GM12878 (cell line): ENCODE measurements around the gene PDSS2. TPM values are rescaled to one million over a fixed set of nuclear protein-coding genes. Genes with fewer than 3 reads are reported as not detected.

Experiments used
- ATAC-seq: fragments of 200-7000 bp; cut with Tn5 transposase; 3 replicates; pipeline ENCODE4 v1.9.1; 2020; ENCODE audit warnings: mild to moderate bottlenecking, moderate library complexity
- BruUV-seq: library from RNA; stranded (reverse); fragments of 400-500 nt; replicated peaks from 2 replicates; lab custom pipeline; 2021; lab: Mats Ljungman, UMichigan
- CTCF ChIA-PET: fragments of 300-600 bp; sonication (Branson Sonifier 250); formaldehyde crosslinking; extraction: SDS; loops from one replicate; lab custom pipeline; 2021; ENCODE audit warnings: inconsistent platforms; lab: Yijun Ruan, JAX
- POLR2A ChIA-PET: fragments of 350-600 bp; formaldehyde crosslinking; extraction: SDS; loops from one replicate; lab custom pipeline; 2021; ENCODE audit warnings: inconsistent platforms; lab: Charles Lee
- RAD21 ChIA-PET: fragments of 300-600 bp; sonication (Branson Sonifier 250); formaldehyde crosslinking; loops from one replicate; lab custom pipeline; 2023; ENCODE audit warnings: antibody characterized with exemption; ENCODE audit not compliant: unreplicated experiment; lab: Charles Lee
- SMC1A ChIA-PET: fragments of 300-600 bp; sonication (Branson Sonifier 250); formaldehyde crosslinking; loops from one replicate; lab custom pipeline; 2023; ENCODE audit not compliant: unreplicated experiment, uncharacterized antibody; lab: Charles Lee
- DNase-seq: peaks from one replicate; pipeline ENCODE4 v3.0.0-alpha.2; 2011; ENCODE audit warnings: low read depth, low spot score
- FAIRE-seq: peaks from 3 replicates; lab custom pipeline; 2011; peaks lifted over from hg19 to GRCh38; lab: Jason Lieb, UNC
- H2AFZ ChIP-seq: 2 replicates; pipeline ENCODE4 v1.6.0; 2011; ENCODE audit warnings: low read depth, low read length, control low read depth; ENCODE audit not compliant: control insufficient read depth
- H3K27ac ChIP-seq: 2 replicates; pipeline ENCODE4 v1.5.1; 2011; ENCODE audit warnings: control low read depth; ENCODE audit not compliant: control insufficient read depth, insufficient read depth
- H3K27me3 ChIP-seq, 2 experiments: replicated peaks in 1 of 2; 2 replicates each; pipeline versions ENCODE4 v1.6.0 to v1.6.1; 2011; ENCODE audit warnings: low read length in 1 of 2; ENCODE audit not compliant: control insufficient read depth in 2 of 2, insufficient read depth in 2 of 2
- H3K36me3 ChIP-seq, 2 experiments: 2 replicates each; pipeline ENCODE4 v1.5.1; 2011; ENCODE audit warnings: low read length in 1 of 2; ENCODE audit not compliant: control insufficient read depth in 2 of 2, insufficient read depth in 2 of 2
- H3K4me1 ChIP-seq: 2 replicates; pipeline ENCODE4 v1.6.1; 2011; ENCODE audit warnings: mild to moderate bottlenecking, low read length, moderate library complexity, mixed read lengths; ENCODE audit not compliant: control insufficient read depth, insufficient read depth
- H3K4me2 ChIP-seq: 2 replicates; pipeline ENCODE4 v1.6.0; 2011; ENCODE audit warnings: control low read depth; ENCODE audit not compliant: control insufficient read depth, insufficient read depth
- H3K4me3 ChIP-seq: fragments of 200-600 bp; sonication (generic); 2 replicates; pipeline ENCODE4 v1.5.1; 2016
- H3K79me2 ChIP-seq: 2 replicates; pipeline ENCODE4 v1.6.0; 2011; ENCODE audit warnings: low read length; ENCODE audit not compliant: control insufficient read depth, insufficient read depth
- H3K9ac ChIP-seq: 2 replicates; pipeline ENCODE4 v1.8.0; 2011; ENCODE audit warnings: low read length, control low read depth, mixed read lengths; ENCODE audit not compliant: control insufficient read depth, insufficient read depth
- H3K9me3 ChIP-seq: replicated peaks from 3 replicates; pipeline ENCODE4 v1.5.1; 2011; ENCODE audit warnings: mild to moderate bottlenecking, low read length; ENCODE audit not compliant: control insufficient read depth, insufficient read depth
- H4K20me1 ChIP-seq: 2 replicates; pipeline ENCODE4 v1.6.0; 2011; ENCODE audit not compliant: control insufficient read depth, insufficient read depth
- CBX3 ChIP-seq: fragments of 200-600 bp; sonication (generic); IDR thresholded peaks from 2 replicates; pipeline ENCODE4 v1.6.1; 2016; ENCODE audit warnings: low read depth, borderline replicate concordance
- CEBPB ChIP-seq, 2 experiments: fragments of 150-350 bp in 1 of 2; IDR thresholded peaks; 2 replicates each; pipeline ENCODE4 v1.6.1; 2012 to 2014; ENCODE audit warnings: low read depth in 2 of 2, low read length in 2 of 2, borderline replicate concordance in 1 of 2, inconsistent platforms in 1 of 2
- EZH2 ChIP-seq: IDR thresholded peaks from 2 replicates; pipeline ENCODE4 v1.6.1; 2012; ENCODE audit warnings: low read depth, mild to moderate bottlenecking, control low read depth, inconsistent platforms, low read length, borderline replicate concordance; ENCODE audit not compliant: control insufficient read depth
- HDAC2 ChIP-seq: fragments of 200-600 bp; sonication (generic); IDR thresholded peaks from 2 replicates; pipeline ENCODE4 v1.6.1; 2017
- IRF3 ChIP-seq: fragments of 450-650 bp; IDR thresholded peaks from 2 replicates; pipeline ENCODE4 v1.6.1; 2014; ENCODE audit warnings: mild to moderate bottlenecking
- KLF5 ChIP-seq: fragments of 450-650 bp; IDR thresholded peaks from 2 replicates; pipeline ENCODE4 v1.6.1; 2014; ENCODE audit warnings: mild to moderate bottlenecking; ENCODE audit not compliant: partially characterized antibody
- NFYA ChIP-seq: IDR thresholded peaks from 2 replicates; pipeline ENCODE4 v1.6.1; 2011; ENCODE audit warnings: low read depth, mild to moderate bottlenecking, low read length, improper control_type of control experiment, borderline replicate concordance
- NR2C1 ChIP-seq: fragments of 450-650 bp; IDR thresholded peaks from 2 replicates; pipeline ENCODE4 v1.6.1; 2017; ENCODE audit warnings: antibody characterized with exemption, mild to moderate bottlenecking, moderate library complexity
- PAX8 ChIP-seq: fragments of 450-650 bp; IDR thresholded peaks from 2 replicates; pipeline ENCODE4 v1.6.1; 2017; ENCODE audit warnings: mild to moderate bottlenecking, moderate library complexity
- SMAD1 ChIP-seq: fragments of 450-650 bp; IDR thresholded peaks from 2 replicates; pipeline ENCODE4 v1.6.1; 2018; ENCODE audit warnings: mild to moderate bottlenecking, low read depth; ENCODE audit not compliant: partially characterized antibody
- SPI1 ChIP-seq: IDR thresholded peaks from 2 replicates; pipeline ENCODE4 v1.6.1; 2011; ENCODE audit warnings: low read depth, mild to moderate bottlenecking, low read length, moderate library complexity, borderline replicate concordance; ENCODE audit not compliant: insufficient read depth
- SREBF2 ChIP-seq: IDR thresholded peaks from 2 replicates; pipeline ENCODE4 v1.6.1; 2012; ENCODE audit warnings: mild to moderate bottlenecking, low read length
- YY1 ChIP-seq: IDR thresholded peaks from 2 replicates; pipeline ENCODE4 v1.6.1; 2011; ENCODE audit warnings: low read depth, mild to moderate bottlenecking, low read length
- ZBTB40 ChIP-seq: fragments of 450-650 bp; IDR thresholded peaks from 2 replicates; pipeline ENCODE4 v1.6.1; 2016; ENCODE audit warnings: mild to moderate bottlenecking, moderate library complexity, borderline replicate concordance
- in situ Hi-C: fragments of 300-500 bp; cut with MboI; formaldehyde crosslinking; loops from 9 replicates; pipeline ENCODE4 v1.14.3; 2018; ENCODE audit warnings: mixed read lengths
- intact Hi-C: fragments of 100-400 bp; cut with micrococcal nuclease; formaldehyde crosslinking; loops from one replicate; pipeline ENCODE4 v1.14.2; 2022; ENCODE audit not compliant: unreplicated experiment
- polyA plus RNA-seq, 11 experiments: library from polyadenylated mRNA; depleted of rRNA in 4 of 11; unstranded in 6 of 11; stranded (reverse) in 5 of 11; fragments of >200 nt; fragmentation: Nextera tagmentation in 4 of 11; fragmentation: Illumina TruSeq in 1 of 11; extraction: Ambion mirVana in 4 of 11; extraction: Trizol in 1 of 11; gene quantifications; 1 replicate in 1 of 11; 2 replicates in 10 of 11; pipeline versions ENCODE4 v1.2.1 to v1.2.3, GENCODE V29; 2011 to 2016; ENCODE audit warnings: inconsistent platforms in 2 of 11, missing spikeins in 2 of 11, low read depth in 1 of 11
- total RNA-seq, 4 experiments: library from RNA; depleted of rRNA in 3 of 4; stranded (reverse); fragments of >200 nt in 3 of 4; fragmentation: Illumina TruSeq in 1 of 4; extraction: Trizol in 1 of 4; gene quantifications; 2 replicates each; pipeline versions ENCODE4 v1.2.1 to v1.2.3, GENCODE V29; 2013 to 2021
- TF ChIP-seq, protein P1 (sequence below): IDR thresholded peaks from 2 replicates; pipeline ENCODE4 v1.6.1; 2011; ENCODE audit warnings: low read depth, mild to moderate bottlenecking, low read length, moderate library complexity, borderline replicate concordance; ENCODE audit errors: extremely low read depth

PDSS2 gene
- total and polyA plus RNA-seq, 10 of the 15 experiments (the other 5 are each of a cell fraction or from before 2014, with no cell fraction given), result 7.7 to 15.5 (median 9.6) TPM

DNA sequence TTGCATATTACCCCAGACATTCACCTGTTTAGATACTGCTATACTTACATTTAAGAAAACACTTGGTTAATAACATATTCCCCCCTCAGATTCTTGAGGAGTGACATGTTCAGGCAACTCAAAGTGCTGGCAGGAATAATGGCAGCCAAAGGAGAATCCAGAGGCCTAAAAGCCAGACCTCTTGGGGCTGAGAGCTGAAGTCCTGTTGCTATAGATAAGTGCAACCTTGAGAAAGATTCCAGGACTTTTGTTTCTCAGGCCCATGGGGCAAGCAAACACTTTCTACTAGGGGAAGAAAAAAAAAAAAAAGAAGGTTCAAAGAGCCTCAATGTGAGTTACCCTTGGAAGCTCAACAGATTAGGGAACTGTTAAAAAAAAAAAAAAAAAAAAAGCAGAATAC, 211.2 kb downstream of the PDSS2 start:
- intact Hi-C loops, result no loop called here
- Histone ChIP-seq H3K4me1 (no peaks in the 10 kb centered on the region), H3K9ac (no peak overlapping the region), H3K36me3 (no peaks in the 10 kb centered on the region), H3K9me3 (no peaks in the 10 kb centered on the region), H4K20me1 (no peaks in the 10 kb centered on the region), H2AFZ (no peak overlapping the region), H3K27ac (no peak overlapping the region), H3K79me2 (no peaks in the 10 kb centered on the region)
- ChIA-PET SMC1A (interaction anchor here (0.6 to 0.7 kb wide), 2 partner anchors 16 to 1146 kb away, joined by 3 read pairs; no protein-coding TSS in a partner anchor), RAD21 (no interaction called here), POLR2A (no interaction called here), CTCF (interaction anchor here (0.6 kb wide), 1 partner anchor 220 kb away, joined by 3 read pairs; no protein-coding TSS in a partner anchor)
- no peak for DNase-seq
- FAIRE-seq, result no peak
- no TSS peak for BruUV-seq
- in situ Hi-C loops, result no loop called here
- no peak for TF ChIP-seq SREBF2
- TF ChIP-seq SPI1, result no peak
- no peak for TF ChIP-seq NR2C1
- TF ChIP-seq, protein P1, sequence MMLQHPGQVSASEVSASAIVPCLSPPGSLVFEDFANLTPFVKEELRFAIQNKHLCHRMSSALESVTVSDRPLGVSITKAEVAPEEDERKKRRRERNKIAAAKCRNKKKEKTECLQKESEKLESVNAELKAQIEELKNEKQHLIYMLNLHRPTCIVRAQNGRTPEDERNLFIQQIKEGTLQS, result no peak
- no peak for TF ChIP-seq CBX3
- TF ChIP-seq NFYA, result no peak
- no peak for TF ChIP-seq KLF5
- TF ChIP-seq SMAD1, result no peak
- TF ChIP-seq ZBTB40, result no peak
- no peak for TF ChIP-seq YY1
- no peak for TF ChIP-seq PAX8
- TF ChIP-seq HDAC2, result no peak
- TF ChIP-seq CEBPB (IDR thresholded peaks at IDR 0.05; ENCODE audit: borderline replicate concordance in 1 of 2, low read depth in 2 of 2, low read length in 2 of 2), result no peak
- TF ChIP-seq IRF3, result no peak
- no peak for TF ChIP-seq EZH2
- TF ChIP-seq, all 136 proteins: peak for 0
- no peak for ATAC-seq
- Histone ChIP-seq H3K27me3 (no peaks in the 10 kb centered on the region), H3K4me3 (no peak overlapping the region), H3K4me2 (no peak overlapping the region)
